HG03575 (cell line): Measurements from ENCODE around the gene SLC6A6.

ENCODE experiments used
- ATAC-seq: cut with Tn5 transposase; IDR thresholded peaks from one replicate; pipeline ENCODE4 v1.9.1; 2021; ENCODE audit not compliant: unreplicated experiment, insufficient number of reproducible peaks, low FRiP score; ENCODE audit errors: extremely low read depth

SLC6A6 gene

GRCh38 chr3:14459384-14459783 lies 57.0 kb downstream of the SLC6A6 start:
- ATAC-seq, result no peak

GRCh38 chr3:14459787-14460186 lies 57.4 kb downstream of the SLC6A6 start:
- no peak for ATAC-seq

- ATAC-seq, result no peak
Observed at GRCh38 chr3:14460342-14461005, 58.1 kb downstream of the SLC6A6 start.

DNA sequence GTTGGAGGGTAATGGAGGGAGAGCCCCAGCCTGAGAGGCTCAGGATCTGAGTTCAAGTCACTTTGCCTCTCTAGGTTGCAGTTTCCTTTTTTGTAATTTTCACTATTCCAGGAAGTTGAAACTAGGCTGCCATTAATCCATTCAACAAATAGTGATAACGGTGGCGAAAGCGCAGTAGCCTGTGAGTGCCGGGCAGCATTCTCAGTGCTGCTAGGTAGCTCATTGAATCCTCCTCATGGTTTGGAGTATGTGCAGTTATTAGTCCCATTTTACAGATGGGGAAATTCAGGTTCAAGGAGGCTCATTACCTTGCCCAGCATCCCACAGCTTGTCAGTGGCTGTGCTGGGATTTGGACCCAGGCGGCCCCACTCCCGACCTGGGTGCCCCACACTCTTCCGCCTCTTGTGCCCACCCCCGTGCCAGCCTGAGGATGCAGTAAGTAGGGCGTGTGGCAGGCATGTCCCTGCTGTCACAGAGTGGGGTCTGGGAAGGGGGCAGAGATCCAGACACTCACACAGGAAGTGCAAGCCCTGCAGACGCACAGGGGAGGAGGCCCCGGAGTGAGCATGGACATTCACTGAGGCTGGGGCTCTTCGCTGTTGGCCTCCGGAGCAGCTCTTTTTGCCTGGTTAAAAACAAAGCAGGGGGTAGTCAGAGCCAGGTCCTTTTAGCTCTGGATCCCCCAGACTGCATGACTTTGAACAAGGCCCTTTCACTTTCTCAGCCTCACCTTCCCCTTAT lies 58.8 kb downstream of the SLC6A6 start:
- no peak for ATAC-seq

GRCh38 chr3:14461748-14462324 lies 59.4 kb downstream of the SLC6A6 start:
- ATAC-seq, result no peak

DNA sequence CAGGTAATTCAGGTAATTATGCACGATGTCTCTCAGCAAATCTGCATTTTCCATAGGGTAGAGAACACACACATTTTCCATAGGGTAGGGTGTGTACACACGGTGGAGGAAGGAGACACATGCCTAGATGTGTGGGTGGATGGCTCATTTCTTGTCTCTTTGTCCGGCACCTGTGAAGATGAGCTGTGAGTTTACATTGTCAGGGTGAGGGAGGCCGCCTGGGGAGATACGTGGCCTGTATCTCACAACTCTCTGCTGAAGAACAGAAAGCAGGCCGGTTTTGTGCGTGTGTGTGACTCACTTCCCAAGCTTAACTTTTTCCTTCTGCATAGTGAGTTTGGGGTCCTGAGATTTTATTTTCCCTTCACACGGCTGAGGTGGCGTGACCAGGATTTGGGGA lies 60.3 kb downstream of the SLC6A6 start:
- no peak for ATAC-seq

GRCh38 chr3:14463330-14464140 lies 61.1 kb downstream of the SLC6A6 start:
- ATAC-seq, result no peak

DNA sequence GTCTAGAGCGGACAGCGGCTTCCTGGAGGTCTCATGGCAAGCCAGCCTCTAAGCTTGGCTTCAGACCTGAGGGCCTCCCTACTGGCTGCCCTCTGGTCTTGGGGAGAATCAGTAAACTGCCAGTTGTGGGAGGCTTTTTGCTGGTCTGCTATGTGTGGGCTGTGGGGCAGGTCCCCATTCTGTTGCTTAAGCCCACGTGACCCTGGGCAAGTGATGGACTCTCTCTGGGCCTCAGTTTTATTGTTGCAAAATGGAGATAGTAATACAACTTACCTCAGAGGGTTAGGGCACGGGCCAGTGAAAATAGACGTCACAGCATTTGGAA lies 61.7 kb downstream of the SLC6A6 start:
- no peak for ATAC-seq

DNA sequence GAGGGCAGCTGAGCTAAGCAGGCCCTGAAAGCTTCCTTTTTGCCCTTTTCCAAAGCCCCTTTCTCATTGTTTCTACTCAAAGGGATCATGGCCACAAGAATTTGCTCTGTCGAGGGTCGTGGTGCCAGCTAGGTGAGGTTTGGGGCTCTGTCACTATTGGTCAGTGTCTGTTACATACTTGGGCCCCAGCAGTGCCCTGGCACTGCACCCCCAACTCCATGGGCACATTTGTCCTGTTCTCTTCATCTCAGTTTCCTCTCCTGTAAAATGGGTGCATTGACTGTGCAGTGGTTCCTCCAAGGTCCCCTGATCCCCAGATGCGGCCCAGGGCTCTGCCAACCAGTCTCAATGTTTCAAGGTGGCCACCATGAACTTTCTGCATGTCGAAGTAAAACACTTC lies 62.1 kb downstream of the SLC6A6 start:
- no peak for ATAC-seq

GRCh38 chr3:14465425-14465824 lies 63.0 kb downstream of the SLC6A6 start:
- ATAC-seq, result no peak

GRCh38 chr3:14466179-14466903 lies 63.9 kb downstream of the SLC6A6 start:
- no peak for ATAC-seq

DNA sequence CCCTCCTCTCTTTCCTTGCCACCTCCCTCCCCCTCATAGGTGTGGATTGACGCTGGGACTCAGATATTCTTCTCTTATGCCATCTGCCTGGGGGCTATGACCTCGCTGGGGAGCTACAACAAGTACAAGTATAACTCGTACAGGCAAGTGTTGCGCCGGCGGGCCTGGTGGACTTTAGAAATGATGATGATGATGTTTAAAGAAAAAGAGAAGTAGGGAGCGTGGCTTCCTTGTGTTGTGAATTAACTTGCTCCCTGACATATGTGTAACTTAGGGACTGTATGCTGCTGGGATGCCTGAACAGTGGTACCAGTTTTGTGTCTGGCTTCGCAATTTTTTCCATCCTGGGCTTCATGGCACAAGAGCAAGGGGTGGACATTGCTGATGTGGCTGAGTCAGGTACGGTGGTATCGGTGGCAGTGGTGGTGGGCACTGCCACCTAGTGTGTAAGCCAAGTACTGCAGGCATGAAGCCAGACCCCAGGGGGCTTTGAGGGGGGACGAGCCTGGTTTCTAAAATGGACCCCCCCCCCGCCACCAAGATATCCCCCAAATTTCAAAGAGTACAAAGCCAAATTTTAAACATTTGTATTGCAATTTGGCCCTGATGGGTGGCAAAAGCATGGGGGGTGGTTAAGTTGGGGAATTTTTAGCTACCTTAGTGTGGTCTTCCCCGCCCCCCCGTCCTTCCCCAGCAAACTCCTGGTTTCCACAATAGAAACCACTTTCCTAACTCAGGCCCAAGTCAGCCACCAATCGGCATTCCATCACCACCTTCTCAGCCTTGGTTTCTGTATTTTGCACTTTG lies 65.6 kb downstream of the SLC6A6 start:
- ATAC-seq, result no peak

- no peak for ATAC-seq
Observed at GRCh38 chr3:14468621-14468981, 66.2 kb downstream of the SLC6A6 start.

DNA sequence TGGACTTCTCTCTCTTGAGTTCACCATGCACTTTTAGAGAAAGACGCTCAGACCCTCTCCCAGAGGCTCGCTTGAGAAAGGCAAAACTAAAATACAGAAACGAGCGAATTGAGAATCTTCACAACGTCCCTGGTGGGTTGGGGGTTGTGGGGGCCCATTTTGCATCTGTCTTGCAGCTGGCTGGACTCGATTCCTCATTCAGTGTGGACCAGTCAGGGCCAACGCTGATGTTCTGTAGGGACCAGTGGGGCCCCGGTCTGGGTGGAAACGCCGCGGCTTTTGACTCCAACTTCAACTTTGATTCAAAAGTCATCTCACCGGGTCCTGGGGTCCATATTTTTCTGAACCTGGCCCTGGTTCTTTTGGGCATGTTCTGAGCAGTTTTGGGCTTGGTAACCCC lies 68.1 kb downstream of the SLC6A6 start:
- no peak for ATAC-seq

GRCh38 chr3:14471016-14471415 lies 68.6 kb downstream of the SLC6A6 start:
- ATAC-seq, result no peak

GRCh38 chr3:14471690-14472089 lies 69.3 kb downstream of the SLC6A6 start:
- ATAC-seq, result no peak

- no peak for ATAC-seq
Observed at GRCh38 chr3:14472471-14473351, 70.3 kb downstream of the SLC6A6 start.
